Adrenal gland (tissue), 12 donors: ENCODE measurements around the gene NDUFA8. TPM values are rescaled to one million over a fixed set of nuclear protein-coding genes. Genes with fewer than 3 reads are reported as not detected.

Experiments
- DNase-seq, 7 donors: peaks; one replicate each; pipeline ENCODE4 v3.0.0-alpha.2; 2019 to 2020
- H3K27ac ChIP-seq, 5 donors: fragments of 200-600 bp; sonication (generic) in 4 of 5; 1 replicate in 3 of 5; 2 replicates in 2 of 5; pipeline versions ENCODE4 v1.5.1 to v1.8.0; 2016 to 2020; ENCODE audit warnings: mild to moderate bottlenecking in 1 of 5
- H3K27me3 ChIP-seq: fragments of 200-600 bp; 2 replicates; pipeline ENCODE4 v1.8.0; 2021
- H3K36me3 ChIP-seq, 2 donors: fragments of 200-600 bp; replicated peaks in 1 of 2; 1 replicate in 1 of 2; 2 replicates in 1 of 2; pipeline versions ENCODE4 v1.5.1 to v1.8.0; 2018 to 2022
- H3K4me1 ChIP-seq, 2 donors: fragments of 200-600 bp; replicated peaks in 1 of 2; 1 replicate in 1 of 2; 2 replicates in 1 of 2; pipeline versions ENCODE4 v1.5.1 to v1.8.0; 2018 to 2021
- H3K4me3 ChIP-seq, 4 donors: fragments of 200-600 bp; sonication (generic) in 3 of 4; one replicate each; pipeline ENCODE4 v1.5.1; 2016 to 2018
- H3K9me3 ChIP-seq, 3 donors: fragments of 200-600 bp; sonication (generic) in 1 of 3; replicated peaks in 1 of 3; 1 replicate in 2 of 3; 2 replicates in 1 of 3; pipeline versions ENCODE4 v1.5.1 to v1.8.0; 2016 to 2021
- POLR2A ChIP-seq, 2 donors: fragments of 450-650 bp; IDR thresholded peaks; one replicate each; pipeline ENCODE4 v1.6.1; 2017; ENCODE audit warnings: antibody characterized with exemption in 2 of 2, mild to moderate bottlenecking in 2 of 2, moderate library complexity in 1 of 2
- WGBS, 4 donors: extraction: QIAGEN DNeasy Blood & Tissue Kit in 2 of 4; methylation state at CpG; one replicate each; pipeline versions ENCODE4 v1.1.5 to v1.1.7; 2013 to 2017; 5-methylcytosine and 5-hydroxymethylcytosine counted together
- intact Hi-C, 2 donors: fragments of 100-400 bp; cut with DNase I; formaldehyde crosslinking; loops; one replicate each; pipeline versions ENCODE4 v1.14.1 to v1.15.0; 2022 to 2023
- polyA plus RNA-seq, 3 donors: library from polyadenylated mRNA; stranded (reverse); fragments of 200-250 nt in 2 of 3; fragments of 350-450 nt in 1 of 3; fragmentation: Illumina TruSeq in 1 of 3; extraction: RNeasy Lipid Tissue Mini Kit (QIAGEN cat#74804) in 1 of 3; gene quantifications; one replicate each; pipeline ENCODE4 v1.2.3, GENCODE V29; 2013 to 2014
- total RNA-seq, 9 donors: library from RNA; depleted of rRNA in 4 of 9; stranded (reverse); fragments of >200 nt in 4 of 9; fragments of 120-200 nt in 1 of 9; fragmentation: NEBNext Ultra II Directional in 1 of 9; extraction: Animal tissue kit (Norgen Biotek cat#: 25700) in 1 of 9; gene quantifications; one replicate each; pipeline versions ENCODE4 v1.1.0 to v1.2.4, GENCODE V29; 2013 to 2023
- TF ChIP-seq, protein P1 (sequence below), 6 experiments: fragments of 450-650 bp in 4 of 6; fragments of 200-600 bp in 2 of 6; sonication (generic) in 1 of 6; IDR thresholded peaks; 1 replicate in 5 of 6; 2 replicates in 1 of 6; pipeline versions ENCODE4 v1.5.1 to v1.8.0; 2016 to 2021; ENCODE audit warnings: antibody characterized with exemption in 6 of 6, mild to moderate bottlenecking in 2 of 6, moderate library complexity in 1 of 6
- donor health status: healthy with polysubstance abuse.
- donor health status: Bipolar disorder and iron deficiency.
- donor health status: DM: yes; HTN: yes; CAD: no.
- donor health status: DM: no; HTN: no; CAD: no.
- donor health status: DM: no; HTN: no; CAD: no.
- donor health status: DM: yes; HTN: yes; CAD: no.

The NDUFA8 gene
- total and polyA plus RNA-seq, 12 donors, result 34.5 to 182 (median 70.8) TPM

GRCh38 chr9:122116040-122116439, 43.5 kb downstream of the NDUFA8 start:
- Histone ChIP-seq H3K36me3 (no peaks in the 10 kb centered on the region), H3K9me3 (no peaks in the 10 kb centered on the region), H3K4me3 (no peak overlapping the region), H3K4me1 (peaks cover 0 to 10% of the 10 kb centered on the region in 2 donors), H3K27me3 (no peaks in the 10 kb centered on the region), H3K27ac (peak overlapping the region in 1 of 5 donors; percentile 1)
- DNase-seq, result peak in 1 of 7 donors; percentile 21
- intact Hi-C loops, result no loop called here
- WGBS, 4 donors, result 13 to 75% (median 71%) methylated on average over 1 to 4 of the region's 4 CpGs
- TF ChIP-seq, protein P1, sequence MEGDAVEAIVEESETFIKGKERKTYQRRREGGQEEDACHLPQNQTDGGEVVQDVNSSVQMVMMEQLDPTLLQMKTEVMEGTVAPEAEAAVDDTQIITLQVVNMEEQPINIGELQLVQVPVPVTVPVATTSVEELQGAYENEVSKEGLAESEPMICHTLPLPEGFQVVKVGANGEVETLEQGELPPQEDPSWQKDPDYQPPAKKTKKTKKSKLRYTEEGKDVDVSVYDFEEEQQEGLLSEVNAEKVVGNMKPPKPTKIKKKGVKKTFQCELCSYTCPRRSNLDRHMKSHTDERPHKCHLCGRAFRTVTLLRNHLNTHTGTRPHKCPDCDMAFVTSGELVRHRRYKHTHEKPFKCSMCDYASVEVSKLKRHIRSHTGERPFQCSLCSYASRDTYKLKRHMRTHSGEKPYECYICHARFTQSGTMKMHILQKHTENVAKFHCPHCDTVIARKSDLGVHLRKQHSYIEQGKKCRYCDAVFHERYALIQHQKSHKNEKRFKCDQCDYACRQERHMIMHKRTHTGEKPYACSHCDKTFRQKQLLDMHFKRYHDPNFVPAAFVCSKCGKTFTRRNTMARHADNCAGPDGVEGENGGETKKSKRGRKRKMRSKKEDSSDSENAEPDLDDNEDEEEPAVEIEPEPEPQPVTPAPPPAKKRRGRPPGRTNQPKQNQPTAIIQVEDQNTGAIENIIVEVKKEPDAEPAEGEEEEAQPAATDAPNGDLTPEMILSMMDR (IDR thresholded peaks at IDR 0.05), result no peak
- TF ChIP-seq POLR2A (IDR thresholded peaks at IDR 0.05), result no peak

GRCh38 chr9:122115176-122116035, 44.2 kb downstream of the NDUFA8 start:
- no peak for DNase-seq
- no peak for TF ChIP-seq POLR2A (IDR thresholded peaks at IDR 0.05)
- TF ChIP-seq, protein P1 (IDR thresholded peaks at IDR 0.05), result no peak
- no peaks in the 10 kb centered on the region for H3K27me3 ChIP-seq
- H3K27ac ChIP-seq, result no peak overlapping the region
- H3K9me3 ChIP-seq, result no peaks in the 10 kb centered on the region
- WGBS, 4 donors, result 61 to 76% (median 72%) methylated on average over 8 to 12 of the region's 12 CpGs
- intact Hi-C loops, result no loop called here
- H3K4me1 ChIP-seq, result peaks cover 0 to 10% of the 10 kb centered on the region in 2 donors
- H3K4me3 ChIP-seq, result no peak overlapping the region
- H3K36me3 ChIP-seq, result no peaks in the 10 kb centered on the region

GRCh38 chr9:122113574-122113973, 46.0 kb downstream of the NDUFA8 start:
- intact Hi-C loops, result no loop called here
- 53 to 81% (median 71%) methylated on average over 5 of the region's 5 CpGs for whole genome bisulfite sequencing, 4 donors

GRCh38 chr9:122112238-122112637, 47.3 kb downstream of the NDUFA8 start:
- Histone ChIP-seq H3K4me3 (no peak overlapping the region), H3K36me3 (no peaks in the 10 kb centered on the region), H3K27me3 (no peaks in the 10 kb centered on the region), H3K27ac (no peak overlapping the region), H3K9me3 (no peaks in the 10 kb centered on the region), H3K4me1 (peaks cover 0 to 13% of the 10 kb centered on the region in 2 donors)
- TF ChIP-seq, protein P1 (IDR thresholded peaks at IDR 0.05), result no peak
- TF ChIP-seq POLR2A (IDR thresholded peaks at IDR 0.05), result no peak
- 87 to 96% (median 91%) methylated on average over 5 to 6 of the region's 6 CpGs for WGBS, 4 donors
- intact Hi-C loops, result no loop called here
- no peak for DNase-seq

More at GRCh38 chr9:122113574-122113973, 46.0 kb downstream of the NDUFA8 start:
- H3K27me3 ChIP-seq, result no peaks in the 10 kb centered on the region
- H3K9me3 ChIP-seq, result no peaks in the 10 kb centered on the region
- no peak for DNase-seq
- no peaks in the 10 kb centered on the region for H3K36me3 ChIP-seq
- TF ChIP-seq, protein P1 (IDR thresholded peaks at IDR 0.05), result no peak
- no peak for TF ChIP-seq POLR2A (IDR thresholded peaks at IDR 0.05)
- H3K4me3 ChIP-seq, result no peak overlapping the region
- no peak overlapping the region for H3K27ac ChIP-seq
- peaks cover 0 to 10% of the 10 kb centered on the region in 2 donors for H3K4me1 ChIP-seq
